Body of pancreas (tissue), 4 donors: Measurements from ENCODE around the gene PCSK9.

Experiments
- POLR2A ChIP-seq, 3 donors: fragments of 450-650 bp; IDR thresholded peaks; one replicate each; pipeline ENCODE4 v1.6.1; 2016; ENCODE audit warnings: antibody characterized with exemption in 3 of 3, mild to moderate bottlenecking in 2 of 3
- TF ChIP-seq, protein P1 (sequence below), 7 experiments: fragments of 450-650 bp in 4 of 7; fragments of 200-600 bp in 3 of 7; sonication (generic) in 3 of 7; IDR thresholded peaks; one replicate each; pipeline ENCODE4 v1.5.1; 2016 to 2019; ENCODE audit warnings: antibody characterized with exemption in 7 of 7

DNA sequence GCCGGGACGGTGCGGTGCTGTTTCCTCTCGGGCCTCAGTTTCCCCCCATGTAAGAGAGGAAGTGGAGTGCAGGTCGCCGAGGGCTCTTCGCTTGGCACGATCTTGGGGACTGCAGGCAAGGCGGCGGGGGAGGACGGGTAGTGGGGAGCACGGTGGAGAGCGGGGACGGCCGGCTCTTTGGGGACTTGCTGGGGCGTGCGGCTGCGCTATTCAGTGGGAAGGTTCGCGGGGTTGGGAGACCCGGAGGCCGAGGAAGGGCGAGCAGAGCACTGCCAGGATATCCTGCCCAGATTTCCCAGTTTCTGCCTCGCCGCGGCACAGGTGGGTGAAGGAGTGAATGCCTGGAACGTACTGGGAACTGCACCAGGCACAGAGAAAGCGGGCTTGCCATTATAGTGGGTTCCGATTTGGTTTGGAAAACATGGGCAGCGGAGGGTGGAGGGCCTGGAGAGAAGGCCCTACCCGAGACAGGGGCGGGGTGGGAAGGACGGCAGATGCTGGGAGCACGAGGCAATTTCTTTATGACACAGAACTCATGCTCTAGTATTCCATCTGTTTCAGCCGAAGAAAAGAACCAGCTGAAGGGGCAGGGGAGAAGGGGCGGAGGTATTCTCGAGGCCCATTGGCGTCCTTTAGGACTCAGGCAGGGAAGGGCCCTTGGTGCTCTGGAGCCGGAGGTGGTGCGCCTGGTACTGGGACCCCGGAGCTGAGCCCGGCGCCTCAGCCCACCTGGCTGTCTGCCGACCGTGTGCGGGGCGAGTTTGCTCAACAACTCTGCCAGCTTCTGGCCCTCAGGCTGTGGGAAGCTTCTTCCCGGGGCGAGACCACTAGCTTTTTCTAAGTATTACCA lies 960 bp downstream of the PCSK9 start:
- peak; percentile 11 to 25 (median 17) for TF ChIP-seq POLR2A (IDR thresholded peaks at IDR 0.05)
- TF ChIP-seq, protein P1, sequence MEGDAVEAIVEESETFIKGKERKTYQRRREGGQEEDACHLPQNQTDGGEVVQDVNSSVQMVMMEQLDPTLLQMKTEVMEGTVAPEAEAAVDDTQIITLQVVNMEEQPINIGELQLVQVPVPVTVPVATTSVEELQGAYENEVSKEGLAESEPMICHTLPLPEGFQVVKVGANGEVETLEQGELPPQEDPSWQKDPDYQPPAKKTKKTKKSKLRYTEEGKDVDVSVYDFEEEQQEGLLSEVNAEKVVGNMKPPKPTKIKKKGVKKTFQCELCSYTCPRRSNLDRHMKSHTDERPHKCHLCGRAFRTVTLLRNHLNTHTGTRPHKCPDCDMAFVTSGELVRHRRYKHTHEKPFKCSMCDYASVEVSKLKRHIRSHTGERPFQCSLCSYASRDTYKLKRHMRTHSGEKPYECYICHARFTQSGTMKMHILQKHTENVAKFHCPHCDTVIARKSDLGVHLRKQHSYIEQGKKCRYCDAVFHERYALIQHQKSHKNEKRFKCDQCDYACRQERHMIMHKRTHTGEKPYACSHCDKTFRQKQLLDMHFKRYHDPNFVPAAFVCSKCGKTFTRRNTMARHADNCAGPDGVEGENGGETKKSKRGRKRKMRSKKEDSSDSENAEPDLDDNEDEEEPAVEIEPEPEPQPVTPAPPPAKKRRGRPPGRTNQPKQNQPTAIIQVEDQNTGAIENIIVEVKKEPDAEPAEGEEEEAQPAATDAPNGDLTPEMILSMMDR (IDR thresholded peaks at IDR 0.05), result no peak
